OCI-LY1 (cell line): ENCODE data around the gene SNRK.

ENCODE experiments used
- CTCF ChIP-seq: fragments of 200-600 bp; sonication (generic), shearing (Covaris generic); IDR thresholded peaks from 2 replicates; pipeline ENCODE4 v1.5.1; 2017; ENCODE audit warnings: mild to moderate bottlenecking, antibody characterized with exemption, low read length, moderate library complexity, mixed read lengths
- EZH2 ChIP-seq: fragments of 200-600 bp; sonication (generic), shearing (Covaris generic); IDR thresholded peaks from 2 replicates; pipeline ENCODE4 v1.8.0; 2017; ENCODE audit warnings: borderline replicate concordance, mixed run types, mild to moderate bottlenecking, antibody characterized with exemption, low read length, moderate library complexity, mixed read lengths

- TF ChIP-seq CTCF (no peak), EZH2 (no peak)
Measured at GRCh38 chr3:43323541-43323940, 37.2 kb downstream of the SNRK start.
